Upper lobe of left lung (tissue), 6 donors: Measurements from ENCODE around the gene GFRA1. TPM values are rescaled to one million over a fixed set of nuclear protein-coding genes. Genes with fewer than 3 reads are reported as not detected.

Experiments
- ATAC-seq, 2 donors: fragments of 200-7000 bp; cut with Tn5 transposase; one replicate each; pipeline ENCODE4 v1.9.1; 2022; ENCODE audit warnings: mild to moderate bottlenecking in 2 of 2, moderate library complexity in 2 of 2; ENCODE audit not compliant: low FRiP score in 2 of 2
- DNase-seq, 2 donors: peaks; one replicate each; pipeline ENCODE4 v3.0.0-alpha.2; 2019 to 2020
- H3K27ac ChIP-seq, 4 donors: fragments of 200-600 bp; sonication (generic); one replicate each; pipeline ENCODE4 v1.5.1; 2016 to 2019
- H3K27me3 ChIP-seq, 4 donors: fragments of 200-600 bp; sonication (generic); one replicate each; pipeline ENCODE4 v1.5.1; 2017 to 2019
- H3K36me3 ChIP-seq, 4 donors: fragments of 200-600 bp; sonication (generic); one replicate each; pipeline ENCODE4 v1.5.1; 2016 to 2019
- H3K4me1 ChIP-seq, 4 donors: fragments of 200-600 bp; sonication (generic); one replicate each; pipeline ENCODE4 v1.5.1; 2018 to 2019
- H3K4me3 ChIP-seq, 4 donors: fragments of 200-600 bp; sonication (generic); one replicate each; pipeline ENCODE4 v1.5.1; 2017 to 2019; ENCODE audit warnings: mild to moderate bottlenecking in 2 of 4, moderate library complexity in 1 of 4
- H3K9me3 ChIP-seq, 4 donors: fragments of 200-600 bp; sonication (generic); one replicate each; pipeline ENCODE4 v1.5.1; 2018 to 2019
- CTCF ChIP-seq, 6 experiments: fragments of 450-650 bp in 4 of 6; fragments of 200-600 bp in 2 of 6; sonication (generic) in 2 of 6; IDR thresholded peaks; one replicate each; pipeline ENCODE4 v1.5.1; 2016 to 2019; ENCODE audit warnings: antibody characterized with exemption in 6 of 6
- EP300 ChIP-seq, 4 donors: sonication (generic); formaldehyde crosslinking; IDR thresholded peaks; one replicate each; pipeline ENCODE4 v1.5.1; 2017; ENCODE audit warnings: antibody characterized with exemption in 4 of 4, control low read depth in 2 of 4
- POLR2A ChIP-seq, 4 donors: fragments of 450-650 bp; IDR thresholded peaks; one replicate each; pipeline ENCODE4 v1.5.1; 2016 to 2017; ENCODE audit warnings: antibody characterized with exemption in 4 of 4, mild to moderate bottlenecking in 2 of 4
- POLR2AphosphoS5 ChIP-seq, 2 donors: sonication (generic); formaldehyde crosslinking; IDR thresholded peaks; one replicate each; pipeline ENCODE4 v1.5.1; 2017; ENCODE audit warnings: antibody characterized with exemption in 2 of 2
- WGBS, 2 donors: methylation state at CpG; one replicate each; pipeline ENCODE4 v1.1.5; 2017 to 2018; 5-methylcytosine and 5-hydroxymethylcytosine counted together
- total RNA-seq, 6 donors: library from RNA; depleted of rRNA in 4 of 6; stranded (reverse); fragments of >200 nt in 4 of 6; gene quantifications; one replicate each; pipeline versions ENCODE4 v1.1.0 to v1.2.1, GENCODE V29; 2016 to 2021
- donor health status: DM: no; HTN: no; CAD: no; lungs with moderate emphysema.
- donor health status: DM: no; HTN: yes; CAD: no; lungs with severe emphysema.

The GFRA1 gene
- total RNA-seq, 6 donors from 2014 or later: under 0.01 to 9.2 (median 2.3) TPM

- 79 to 87% methylated on average over 3 of the region's 3 CpGs for WGBS, 2 donors
Measured at GRCh38 chr10:116262678-116263077, 10.3 kb downstream of the GFRA1 start.

GRCh38 chr10:116260599-116260998 lies 12.4 kb downstream of the GFRA1 start:
- no peaks in the 10 kb centered on the region for H3K36me3 ChIP-seq
- no peak overlapping the region for H3K4me3 ChIP-seq
- no peaks in the 10 kb centered on the region for H3K9me3 ChIP-seq
- ATAC-seq: no peak
- H3K27me3 ChIP-seq: no peaks in the 10 kb centered on the region
- no peaks in the 10 kb centered on the region for H3K4me1 ChIP-seq
- no peak overlapping the region for H3K27ac ChIP-seq
- TF ChIP-seq CTCF (IDR thresholded peaks at IDR 0.05) (no peak), POLR2AphosphoS5 (IDR thresholded peaks at IDR 0.05) (no peak), EP300 (IDR thresholded peaks at IDR 0.05) (no peak), POLR2A (IDR thresholded peaks at IDR 0.05) (no peak)
- WGBS, 2 donors: 49 to 63% methylated on average over 2 of the region's 2 CpGs
- DNase-seq: no peak

More at GRCh38 chr10:116262678-116263077, 10.3 kb downstream of the GFRA1 start:
- no peaks in the 10 kb centered on the region for H3K4me1 ChIP-seq
- DNase-seq (no peak), ATAC-seq (no peak)
- no peak overlapping the region for H3K27ac ChIP-seq
- no peaks in the 10 kb centered on the region for H3K9me3 ChIP-seq
- H3K36me3 ChIP-seq: no peaks in the 10 kb centered on the region
- H3K27me3 ChIP-seq: no peaks in the 10 kb centered on the region
- no peak overlapping the region for H3K4me3 ChIP-seq
- TF ChIP-seq POLR2A (IDR thresholded peaks at IDR 0.05) (no peak), POLR2AphosphoS5 (IDR thresholded peaks at IDR 0.05) (no peak), EP300 (IDR thresholded peaks at IDR 0.05) (no peak), CTCF (IDR thresholded peaks at IDR 0.05) (no peak)

GRCh38 chr10:116259638-116260037 lies 13.4 kb downstream of the GFRA1 start:
- H3K4me1 ChIP-seq: no peaks in the 10 kb centered on the region
- no peak for TF ChIP-seq CTCF (IDR thresholded peaks at IDR 0.05)
- no peak for TF ChIP-seq POLR2A (IDR thresholded peaks at IDR 0.05)
- TF ChIP-seq EP300 (IDR thresholded peaks at IDR 0.05): no peak
- no peak for TF ChIP-seq POLR2AphosphoS5 (IDR thresholded peaks at IDR 0.05)
- H3K9me3 ChIP-seq: no peaks in the 10 kb centered on the region
- no peak overlapping the region for H3K4me3 ChIP-seq
- no peaks in the 10 kb centered on the region for H3K36me3 ChIP-seq
- 89% methylated on average over 3 of the region's 3 CpGs for WGBS, 2 donors
- ATAC-seq: no peak
- DNase-seq: no peak
- no peak overlapping the region for H3K27ac ChIP-seq
- no peaks in the 10 kb centered on the region for H3K27me3 ChIP-seq

- TF ChIP-seq POLR2AphosphoS5 (IDR thresholded peaks at IDR 0.05) (no peak), CTCF (IDR thresholded peaks at IDR 0.05) (no peak), POLR2A (IDR thresholded peaks at IDR 0.05) (no peak), EP300 (IDR thresholded peaks at IDR 0.05) (no peak)
- H3K4me1 ChIP-seq: no peaks in the 10 kb centered on the region
- no peak overlapping the region for H3K27ac ChIP-seq
- H3K9me3 ChIP-seq: no peaks in the 10 kb centered on the region
- DNase-seq (no peak), ATAC-seq (no peak)
- H3K36me3 ChIP-seq: no peaks in the 10 kb centered on the region
- no peaks in the 10 kb centered on the region for H3K27me3 ChIP-seq
- no peak overlapping the region for H3K4me3 ChIP-seq
- 87 to 90% methylated on average over 5 of the region's 5 CpGs for WGBS, 2 donors
Measured at GRCh38 chr10:116257785-116258184, 15.2 kb downstream of the GFRA1 start.

- Histone ChIP-seq H3K27me3 (no peaks in the 10 kb centered on the region), H3K4me3 (no peak overlapping the region), H3K9me3 (no peaks in the 10 kb centered on the region), H3K36me3 (no peaks in the 10 kb centered on the region), H3K4me1 (no peaks in the 10 kb centered on the region), H3K27ac (no peak overlapping the region)
- WGBS, 2 donors: 47 to 66% methylated on average over 4 to 5 of the region's 5 CpGs
- TF ChIP-seq EP300 (IDR thresholded peaks at IDR 0.05): no peak
- no peak for TF ChIP-seq POLR2A (IDR thresholded peaks at IDR 0.05)
- no peak for TF ChIP-seq CTCF (IDR thresholded peaks at IDR 0.05)
- no peak for TF ChIP-seq POLR2AphosphoS5 (IDR thresholded peaks at IDR 0.05)
- no peak for ATAC-seq
- no peak for DNase-seq
Measured at GRCh38 chr10:116256752-116257259, 16.2 kb downstream of the GFRA1 start.
